GM18909 (cell line): ENCODE measurements around the gene HACD2.
A peak's percentile ranks its signal among the peaks of the same experiment; 100 is the strongest.

Source experiments
- ATAC-seq: cut with Tn5 transposase; IDR thresholded peaks from one replicate; pipeline ENCODE4 v1.9.1; 2021; ENCODE audit warnings: mild to moderate bottlenecking; ENCODE audit not compliant: unreplicated experiment, poor library complexity

HACD2 gene

GRCh38 chr3:123576122-123576521 lies 8.7 kb downstream of the HACD2 start:
- peak; percentile 44 for ATAC-seq

- ATAC-seq = no peak
Observed at GRCh38 chr3:123571973-123572365, 12.9 kb downstream of the HACD2 start.

- ATAC-seq = no peak
Observed at GRCh38 chr3:123571264-123571972, 13.4 kb downstream of the HACD2 start.

DNA sequence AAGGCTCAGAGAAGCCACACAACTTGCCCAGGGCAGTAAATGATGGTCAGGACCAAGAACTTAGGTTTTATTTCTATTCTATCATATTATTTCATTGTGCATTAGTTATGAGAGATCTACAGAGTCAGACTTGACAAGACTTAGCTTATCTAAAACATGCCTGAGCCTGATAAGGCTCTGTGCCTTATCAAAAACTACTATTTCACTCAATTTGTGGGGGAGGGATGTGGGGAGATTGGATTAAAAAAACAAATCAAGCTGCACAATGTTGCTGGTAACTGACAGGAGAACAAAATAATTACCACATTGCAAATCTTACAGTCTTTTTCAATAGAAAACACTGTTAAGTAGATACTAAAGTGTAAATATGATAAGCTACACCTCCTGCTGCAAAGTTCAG lies 16.0 kb downstream of the HACD2 start:
- ATAC-seq = no peak

- no peak for ATAC-seq
Observed at GRCh38 chr3:123568034-123568433, 16.8 kb downstream of the HACD2 start.

DNA sequence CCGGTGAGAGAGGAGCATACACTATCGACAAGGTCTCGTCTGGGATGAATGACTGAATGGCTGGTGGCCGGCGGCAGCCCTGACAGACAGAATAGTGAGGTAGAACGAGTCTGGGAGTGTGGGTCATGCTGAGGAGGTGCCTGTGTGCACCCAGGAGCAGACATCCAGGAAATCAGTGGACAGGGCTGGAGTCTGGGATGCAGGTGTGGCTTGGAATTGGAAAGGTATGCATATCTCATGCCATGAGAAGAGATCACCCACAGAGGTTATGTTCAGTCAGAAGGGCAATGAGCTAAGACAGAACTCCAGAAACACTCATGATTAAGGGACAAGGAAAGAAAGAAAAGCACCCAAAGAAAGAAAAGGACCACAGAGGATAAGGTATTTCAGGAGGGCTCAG lies 20.8 kb downstream of the HACD2 start:
- no peak for ATAC-seq

DNA sequence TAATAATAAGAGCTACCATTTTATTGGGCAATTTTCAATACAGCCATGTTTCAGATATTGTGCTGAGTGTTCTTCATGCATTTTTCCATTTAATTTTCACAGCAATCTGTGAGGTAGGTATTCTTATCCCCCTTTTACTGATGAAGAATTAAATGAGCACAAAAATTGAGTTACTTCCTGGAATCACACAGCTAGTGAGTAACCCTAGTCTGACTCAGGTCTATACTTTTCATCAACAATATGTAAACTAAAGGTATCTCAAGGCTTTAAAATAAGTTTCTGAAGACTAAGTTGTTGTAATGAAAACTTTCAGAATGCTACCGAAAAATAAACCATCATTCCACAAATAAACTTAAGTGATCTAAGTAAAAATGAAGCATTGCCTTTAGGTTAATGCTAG lies 22.3 kb downstream of the HACD2 start:
- no peak for ATAC-seq

DNA sequence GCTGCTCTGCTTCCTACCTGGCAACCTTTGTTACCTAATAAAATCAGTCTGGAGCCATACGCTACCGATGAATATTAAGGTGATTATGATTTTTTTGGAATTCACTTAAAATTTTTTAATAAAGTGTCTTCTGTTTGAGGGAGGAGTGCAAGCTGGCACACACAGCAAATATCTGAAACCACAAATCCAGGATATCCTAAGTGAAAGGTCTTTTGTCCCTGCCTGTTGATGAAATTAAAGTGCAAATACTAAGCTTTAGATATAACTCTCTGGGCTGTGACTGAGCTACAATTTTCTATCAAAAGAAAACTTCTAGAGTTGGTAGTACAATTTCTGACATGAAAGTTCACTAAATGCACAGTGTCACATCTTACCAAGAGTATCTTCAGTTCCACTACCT lies 23.7 kb downstream of the HACD2 start:
- ATAC-seq = no peak

- ATAC-seq = no peak
Observed at GRCh38 chr3:123559040-123559861, 25.6 kb downstream of the HACD2 start.

DNA sequence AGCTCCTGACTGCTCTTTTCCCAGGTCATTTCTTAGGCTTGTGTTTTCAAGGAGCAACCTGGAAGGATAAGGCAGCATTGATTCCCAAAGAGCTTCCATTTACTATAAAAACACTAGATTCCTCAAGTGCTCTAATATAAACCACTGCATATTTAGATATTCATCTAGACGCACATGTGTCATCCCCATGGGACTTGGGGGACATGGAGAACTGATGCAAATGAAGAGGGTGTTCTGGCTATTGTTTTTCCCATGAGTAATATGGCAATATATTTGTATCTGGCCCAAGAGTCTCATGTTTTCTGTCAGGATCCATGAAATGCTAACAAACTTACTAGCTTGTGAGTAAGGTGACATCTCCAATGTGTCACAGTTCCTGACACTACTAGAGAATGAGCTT lies 31.3 kb downstream of the HACD2 start:
- ATAC-seq = no peak

- no peak for ATAC-seq
Observed at GRCh38 chr3:123552768-123553167, 32.1 kb downstream of the HACD2 start.

- no peak for ATAC-seq
Observed at GRCh38 chr3:123552095-123552714, 32.6 kb downstream of the HACD2 start.

DNA sequence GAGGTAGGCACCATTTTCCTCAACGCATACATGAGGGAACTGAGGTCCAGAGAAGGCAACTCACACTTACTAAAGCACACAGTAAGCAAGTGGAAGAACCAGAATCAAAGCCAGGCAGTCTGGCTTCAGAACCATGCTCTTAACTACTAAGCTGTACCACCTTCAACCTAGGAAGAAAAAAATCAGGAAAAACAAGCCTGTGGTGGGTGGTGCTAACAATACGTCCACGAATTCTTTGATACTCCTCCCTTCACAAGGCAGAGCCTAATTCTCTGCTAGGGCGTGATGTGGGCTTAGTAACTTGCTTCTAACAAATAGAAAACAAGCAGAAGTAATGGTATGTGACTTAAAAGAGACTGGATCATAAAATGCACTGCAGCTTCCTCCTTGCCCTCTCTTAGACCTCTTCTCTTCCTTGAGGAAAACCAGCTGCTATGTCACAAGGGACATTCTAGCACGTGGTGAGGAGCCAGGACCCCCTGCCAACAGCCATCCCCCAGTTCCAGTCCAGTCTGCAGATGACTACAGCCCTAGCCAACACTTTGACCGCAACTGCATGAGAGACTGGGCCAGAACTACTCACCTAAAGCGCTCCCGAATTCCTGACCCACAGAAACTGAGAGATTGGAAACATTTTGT lies 36.9 kb downstream of the HACD2 start:
- no peak for ATAC-seq

DNA sequence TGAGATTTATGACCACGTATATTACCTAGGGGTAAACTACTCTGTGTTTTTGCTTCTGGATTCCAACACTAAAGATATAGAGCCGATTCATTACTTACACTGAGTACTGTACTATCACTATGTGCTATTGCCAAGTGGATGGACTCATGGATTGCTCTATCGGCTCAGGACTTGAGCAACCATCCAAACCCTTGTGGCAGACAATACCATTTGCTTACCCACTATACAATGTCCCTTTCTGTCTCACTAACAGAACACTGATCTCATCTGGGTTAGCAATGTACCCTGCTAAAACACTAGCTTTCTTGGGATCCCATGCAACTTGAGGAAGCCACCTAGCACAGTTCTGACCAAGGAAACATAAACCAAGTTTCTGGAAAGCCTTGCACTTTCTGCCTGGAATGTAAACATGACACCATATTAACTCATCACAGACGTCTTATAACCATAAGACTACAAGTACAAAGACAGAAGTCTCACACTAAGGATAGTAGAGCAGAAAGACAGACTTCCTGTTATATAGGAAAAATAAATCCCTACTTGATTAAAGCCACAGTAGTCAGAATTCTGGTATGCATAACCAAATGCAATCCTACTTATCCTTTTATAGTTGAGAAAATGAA lies 38.6 kb downstream of the HACD2 start:
- no peak for ATAC-seq

DNA sequence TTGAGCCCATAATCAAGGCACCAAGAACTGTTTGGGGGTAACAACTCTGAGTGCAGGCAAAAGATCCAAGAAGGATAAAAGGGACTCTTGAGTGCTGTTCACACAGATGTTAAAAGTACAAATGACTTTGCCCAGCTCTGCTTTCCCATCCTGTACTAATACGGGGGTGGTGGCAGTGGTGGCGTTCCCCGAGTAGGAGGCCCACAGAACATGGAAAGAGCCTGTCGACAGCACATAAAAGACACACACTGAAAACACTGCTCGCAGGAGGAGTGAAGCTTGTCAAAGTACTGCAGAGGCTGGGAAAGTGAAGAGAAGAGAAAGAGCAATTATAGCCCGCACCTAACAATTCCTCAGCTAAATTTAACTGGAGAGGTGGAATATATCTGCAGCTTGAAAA lies 40.9 kb downstream of the HACD2 start:
- no peak for ATAC-seq

DNA sequence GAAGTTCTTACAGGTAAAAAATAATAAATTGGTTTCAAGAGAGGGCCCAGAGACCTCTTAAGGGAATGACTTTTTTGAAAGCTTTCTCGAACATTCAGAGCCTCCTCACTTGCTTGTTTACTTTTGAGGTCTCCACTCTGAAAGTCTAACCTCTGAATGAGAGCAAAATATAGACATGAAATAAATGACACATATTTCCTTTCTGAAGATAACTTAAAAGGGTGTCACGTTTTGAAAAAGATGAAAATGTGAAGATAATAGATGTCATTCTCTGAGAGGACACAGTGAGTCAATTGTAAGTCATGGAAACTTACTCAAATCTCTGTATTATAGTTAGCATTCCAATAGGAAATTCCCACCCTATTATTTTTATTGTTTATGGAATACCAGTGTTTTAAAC lies 44.6 kb downstream of the HACD2 start:
- no peak for ATAC-seq

- ATAC-seq = peak; percentile 51
Observed at GRCh38 chr3:123536153-123536895, 48.5 kb downstream of the HACD2 start.

DNA sequence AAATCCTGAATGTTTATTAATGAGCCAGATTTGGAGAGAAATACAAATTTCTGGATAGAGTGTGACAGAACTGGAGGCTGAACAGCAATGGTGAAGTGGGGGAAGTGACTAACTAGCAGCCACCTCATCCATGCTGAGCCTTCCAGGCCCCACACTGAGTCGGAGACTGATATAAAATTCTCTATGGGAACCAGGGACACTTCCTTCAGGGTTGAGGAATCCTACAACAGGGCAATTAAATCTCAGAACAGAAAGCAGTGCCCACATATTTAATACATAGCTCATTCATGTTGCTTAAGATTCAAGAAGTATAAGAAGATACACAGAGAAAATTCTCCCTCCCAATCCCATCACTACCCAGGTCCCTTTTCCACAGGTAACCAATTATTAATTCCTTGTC lies 49.3 kb downstream of the HACD2 start:
- no peak for ATAC-seq

DNA sequence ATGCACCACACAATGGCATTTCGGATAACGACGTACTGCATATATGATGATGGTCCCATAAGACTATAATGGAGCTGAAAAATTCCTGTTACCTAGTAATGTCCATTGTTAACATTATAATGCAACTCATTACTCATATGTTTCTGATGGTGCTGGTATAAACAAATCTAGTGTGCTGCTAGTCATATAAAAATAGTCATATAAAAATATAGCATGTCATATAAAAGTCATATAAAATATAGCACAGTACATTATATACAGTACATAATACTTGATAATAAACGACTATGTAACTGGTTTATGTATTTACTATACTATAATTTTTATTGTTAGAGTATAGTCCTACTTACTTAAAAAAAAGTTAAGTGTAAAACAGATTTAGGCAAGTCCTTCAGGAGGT lies 50.6 kb downstream of the HACD2 start:
- ATAC-seq = no peak
